ENCODE measurements around the gene GP1BA.

GP1BA gene

DNA sequence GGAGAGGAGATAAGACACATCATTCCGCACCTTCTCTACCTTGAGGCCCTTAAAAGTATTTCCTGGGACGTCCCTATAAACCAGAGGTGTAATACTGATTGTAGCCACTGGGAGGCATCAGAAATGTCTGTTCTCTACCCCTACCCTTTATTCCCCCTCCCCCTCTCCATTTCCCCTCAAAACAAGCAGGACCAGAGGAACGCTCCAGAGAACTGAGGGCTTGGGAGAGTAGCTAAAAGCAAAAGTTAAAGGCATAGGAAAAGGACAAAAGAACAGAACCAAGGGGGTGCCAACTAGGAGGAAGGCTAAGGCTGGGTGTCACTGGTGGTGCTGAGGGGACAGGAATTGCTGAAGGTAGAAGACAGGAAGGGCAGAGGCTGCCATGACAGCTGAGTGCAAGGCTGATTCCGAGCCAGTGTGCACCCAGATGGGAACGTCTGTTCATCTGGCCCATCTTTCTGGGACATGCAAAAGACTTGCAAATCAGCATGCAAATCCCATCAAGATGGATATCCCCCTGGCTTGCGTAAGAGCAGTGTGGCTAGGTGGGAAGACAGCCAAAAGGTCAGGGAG lies 48.7 kb downstream of the GP1BA start:
- Histone ChIP-seq H3K4me3 (ENCODE audit: low read depth, low read length) (no peak overlapping the region), H3K27me3 (ENCODE audit: insufficient read depth, low read length) (no peaks in the 10 kb centered on the region), H3K36me3 (ENCODE audit: insufficient read depth, low read length) (no peaks in the 10 kb centered on the region; the same call in 1 of the 2 replicates), H3K4me1 (ENCODE audit: control insufficient read depth, insufficient read depth, low read length, unreplicated experiment) (peaks cover 13% of the 10 kb centered on the region), H2AFZ (ENCODE audit: low read length, unreplicated experiment) (no peak overlapping the region), H3K27ac (ENCODE audit: low read depth, low read length) (no peak overlapping the region), H3K79me2 (ENCODE audit: control insufficient read depth, insufficient read depth, low read length, unreplicated experiment) (no peaks in the 10 kb centered on the region)

- no peak overlapping the region for H3K27ac ChIP-seq (ENCODE audit: low read depth, low read length)
- H3K36me3 ChIP-seq (ENCODE audit: insufficient read depth, low read length): no peaks in the 10 kb centered on the region; the same call in 1 of the 2 replicates
- H3K4me1 ChIP-seq (ENCODE audit: control insufficient read depth, insufficient read depth, low read length, unreplicated experiment): peaks cover 22% of the 10 kb centered on the region
- peaks cover 4% of the 10 kb centered on the region for H3K79me2 ChIP-seq (ENCODE audit: control insufficient read depth, insufficient read depth, low read length, unreplicated experiment)
- H3K27me3 ChIP-seq (ENCODE audit: insufficient read depth, low read length): no peaks in the 10 kb centered on the region
- H3K4me3 ChIP-seq (ENCODE audit: low read depth, low read length): no peak overlapping the region
- no peak overlapping the region for H2AFZ ChIP-seq (ENCODE audit: low read length, unreplicated experiment)
These were observed 50.2 kb downstream of the GP1BA start for GRCh38 chr17:4982305-4982704.

Measured in ACC112 (cell line).